HFF-Myc (cell line): ENCODE measurements around the gene ADAMTS17.

Experiments used
- DNase-seq: peaks from one replicate; pipeline ENCODE4 v3.0.0-alpha.2; 2011; ENCODE audit warnings: low read depth; ENCODE audit errors: extremely low read depth
- H3K4me3 ChIP-seq: replicated peaks from 2 replicates; pipeline ENCODE4 v1.5.1; 2011; ENCODE audit warnings: low read depth, mild to moderate bottlenecking, control low read depth, low read length
- CTCF ChIP-seq: IDR thresholded peaks from 2 replicates; pipeline ENCODE4 v1.5.1; 2012; ENCODE audit warnings: mild to moderate bottlenecking, low read depth, low read length, control low read depth; ENCODE audit errors: missing control alignments

The ADAMTS17 gene

GRCh38 chr15:100029045-100029444 lies 312.7 kb downstream of the ADAMTS17 start:
- no peak overlapping the region for H3K4me3 ChIP-seq
- no peak for TF ChIP-seq CTCF
- DNase-seq, result no peak

GRCh38 chr15:100026041-100026440 lies 315.7 kb downstream of the ADAMTS17 start:
- no peak for TF ChIP-seq CTCF

GRCh38 chr15:100022806-100023205 lies 319.0 kb downstream of the ADAMTS17 start:
- no peak for DNase-seq
- no peak overlapping the region for H3K4me3 ChIP-seq
- no peak for TF ChIP-seq CTCF

More at GRCh38 chr15:100026041-100026440, 315.7 kb downstream of the ADAMTS17 start:
- H3K4me3 ChIP-seq, result no peak overlapping the region
- DNase-seq, result no peak

- no peak for DNase-seq
- H3K4me3 ChIP-seq, result no peak overlapping the region
- no peak for TF ChIP-seq CTCF
Observed at GRCh38 chr15:100022391-100022790, 319.4 kb downstream of the ADAMTS17 start.

DNA sequence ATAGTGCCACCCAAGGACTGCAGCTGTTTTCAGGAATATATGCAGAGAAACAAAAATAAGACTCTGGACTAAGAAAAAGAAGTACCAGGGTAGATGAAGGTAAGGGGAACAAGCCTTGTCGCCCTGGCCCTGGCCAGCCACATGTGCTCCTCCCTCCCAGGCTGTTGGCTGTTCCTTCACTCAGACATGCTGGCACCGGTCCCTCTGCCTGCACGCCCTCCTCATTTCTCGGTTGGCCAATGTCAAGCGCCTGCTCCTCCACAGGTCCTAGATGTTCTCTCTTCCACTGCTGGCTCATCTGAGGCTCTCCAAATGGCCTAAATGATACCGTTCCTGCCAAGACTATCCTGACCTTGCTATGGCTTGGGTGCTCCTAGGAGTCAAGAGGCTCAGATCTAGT lies 320.1 kb downstream of the ADAMTS17 start:
- TF ChIP-seq CTCF, result no peak
- no peak overlapping the region for H3K4me3 ChIP-seq
- no peak for DNase-seq

DNA sequence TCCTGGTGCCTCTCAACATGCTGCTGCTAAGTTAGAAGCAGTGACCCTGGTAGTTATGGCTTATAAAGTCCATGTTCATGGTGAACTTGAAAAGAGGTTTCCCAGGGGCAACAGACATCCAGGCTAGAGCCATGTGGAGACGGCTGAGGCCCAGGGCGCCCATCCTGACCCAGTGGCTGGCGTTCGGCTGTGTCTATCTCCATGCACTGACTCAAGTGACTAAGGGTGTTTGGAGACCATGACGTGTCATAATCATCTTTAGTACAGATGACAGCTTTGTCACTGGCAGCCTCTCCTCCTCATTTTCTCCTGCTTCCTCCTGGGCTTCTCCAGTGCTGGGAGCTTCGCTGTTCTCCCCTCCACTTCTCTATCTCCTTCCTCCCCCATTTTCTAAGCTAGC lies 321.2 kb downstream of the ADAMTS17 start:
- no peak for DNase-seq
- no peak for TF ChIP-seq CTCF
- H3K4me3 ChIP-seq, result no peak overlapping the region

GRCh38 chr15:100020189-100020588 lies 321.6 kb downstream of the ADAMTS17 start:
- no peak overlapping the region for H3K4me3 ChIP-seq
- no peak for DNase-seq
- TF ChIP-seq CTCF, result no peak
